HCT116 (cell line): ENCODE data around the gene FOXN3. TPM values are rescaled to one million over a fixed set of nuclear protein-coding genes. Genes with fewer than 3 reads are reported as not detected.

Experiments
- ATAC-seq: fragments of 200-7000 bp; cut with Tn5 transposase; 2 replicates; pipeline ENCODE4 v1.9.1; 2020; ENCODE audit warnings: mild to moderate bottlenecking, moderate library complexity
- BruUV-seq: library from RNA; stranded (reverse); fragments of 400-500 nt; replicated peaks from 2 replicates; lab custom pipeline; 2021; lab: Mats Ljungman, UMichigan
- CTCF ChIA-PET: fragments of 300-600 bp; sonication (Branson Sonifier 250); formaldehyde crosslinking; loops from one replicate; lab custom pipeline; 2021; ENCODE audit warnings: antibody characterized with exemption; lab: Charles Lee
- POLR2A ChIA-PET: fragments of 300-600, 350-600 bp; sonication (Branson Sonifier 250); formaldehyde crosslinking; loops from one replicate; lab custom pipeline; 2021; ENCODE audit warnings: antibody characterized with exemption; lab: Charles Lee
- RAD21 ChIA-PET, 2 experiments: fragments of 300-600 bp; sonication (Branson Sonifier 250); formaldehyde crosslinking; loops; one replicate each; lab custom pipeline; 2023; ENCODE audit warnings: low total read pairs in 2 of 2; ENCODE audit not compliant: uncharacterized antibody in 2 of 2, unreplicated experiment in 2 of 2, low non-redundant PET in 1 of 2; lab: Charles Lee
- DNase-seq: peaks from one replicate; pipeline ENCODE4 v3.0.0-alpha.2; 2010; ENCODE audit warnings: low read depth, low spot score
- H2AFZ ChIP-seq: fragments of 200-600 bp; shearing (Covaris generic), sonication (generic); 2 replicates; pipeline ENCODE4 v1.6.1; 2017; ENCODE audit warnings: low read depth, mixed run types, mixed read lengths, antibody characterized with exemption, low read length; ENCODE audit not compliant: poor library complexity, severe bottlenecking
- H3K27ac ChIP-seq: 2 replicates; pipeline ENCODE4 v1.5.1; 2012; ENCODE audit warnings: low read depth, low read length
- H3K27me3 ChIP-seq: fragments of 200-600 bp; sonication (generic); 2 replicates; pipeline ENCODE4 v1.6.1; 2016; ENCODE audit warnings: mixed run types, low read length, mixed read lengths; ENCODE audit not compliant: insufficient read depth
- H3K36me3 ChIP-seq, 2 experiments: fragments of 200-500 bp in 1 of 2; fragments of 200-600 bp in 1 of 2; sonication (Bioruptor generic) in 1 of 2; sonication (generic) in 1 of 2; 2 replicates each; pipeline versions ENCODE4 v1.5.1 to v1.6.1; 2014 to 2016; ENCODE audit warnings: low read length in 2 of 2, inconsistent platforms in 1 of 2, mixed read lengths in 1 of 2, mixed run types in 1 of 2; ENCODE audit not compliant: insufficient read depth in 2 of 2, control insufficient read depth in 1 of 2
- H3K4me1 ChIP-seq, 2 experiments: fragments of 200-600 bp in 1 of 2; sonication (generic) in 1 of 2; 2 replicates each; pipeline versions ENCODE4 v1.5.1 to v1.6.1; 2012 to 2017; ENCODE audit warnings: low read length in 2 of 2, inconsistent platforms in 1 of 2, mild to moderate bottlenecking in 1 of 2, mixed read lengths in 1 of 2, mixed run types in 1 of 2, moderate library complexity in 1 of 2; ENCODE audit not compliant: insufficient read depth in 2 of 2, control insufficient read depth in 1 of 2
- H3K4me2 ChIP-seq: fragments of 200-600 bp; sonication (generic); 2 replicates; pipeline ENCODE4 v1.6.1; 2017; ENCODE audit warnings: mixed run types, low read length, mixed read lengths
- H3K4me3 ChIP-seq, 2 experiments: fragments of 200-600 bp in 1 of 2; sonication (generic) in 1 of 2; replicated peaks in 1 of 2; 2 replicates each; pipeline ENCODE4 v1.5.1; 2011 to 2016; ENCODE audit warnings: low read length in 2 of 2, control low read depth in 1 of 2, low read depth in 1 of 2, mild to moderate bottlenecking in 1 of 2, mixed read lengths in 1 of 2, mixed run types in 1 of 2
- H3K79me2 ChIP-seq: fragments of 200-600 bp; sonication (generic); 2 replicates; pipeline ENCODE4 v1.6.1; 2017; ENCODE audit warnings: mild to moderate bottlenecking, mixed run types, low read length, moderate library complexity, mixed read lengths; ENCODE audit not compliant: insufficient read depth
- H3K9ac ChIP-seq: fragments of 200-600 bp; sonication (generic); 2 replicates; pipeline ENCODE4 v1.6.1; 2016; ENCODE audit warnings: low read length, mixed read lengths
- H3K9me2 ChIP-seq: fragments of 200-600 bp; sonication (generic), shearing (Covaris generic); 2 replicates; pipeline ENCODE4 v1.6.1; 2017; ENCODE audit warnings: mixed run types, mild to moderate bottlenecking, moderate library complexity; ENCODE audit not compliant: insufficient read depth
- H3K9me3 ChIP-seq, 2 experiments: fragments of 200-500 bp in 1 of 2; fragments of 200-600 bp in 1 of 2; sonication (Bioruptor generic) in 1 of 2; sonication (generic) in 1 of 2; 2 replicates each; pipeline ENCODE4 v1.6.1; 2014 to 2017; ENCODE audit warnings: low read length in 2 of 2, mixed read lengths in 2 of 2, inconsistent platforms in 1 of 2, low read depth in 1 of 2, mild to moderate bottlenecking in 1 of 2, mixed run types in 1 of 2, moderate library complexity in 1 of 2; ENCODE audit not compliant: control insufficient read depth in 1 of 2, insufficient read depth in 1 of 2
- H4K20me1 ChIP-seq: fragments of 200-600 bp; sonication (generic), shearing (Covaris generic); 2 replicates; pipeline ENCODE4 v1.6.1; 2017; ENCODE audit warnings: mixed run types, mild to moderate bottlenecking, moderate library complexity; ENCODE audit not compliant: insufficient read depth
- ATF3 ChIP-seq: IDR thresholded peaks from 2 replicates; pipeline ENCODE4 v1.6.1; 2012
- CBX3 ChIP-seq: IDR thresholded peaks from 2 replicates; pipeline ENCODE4 v1.6.1; 2012; ENCODE audit warnings: low read depth
- ELF1 ChIP-seq: IDR thresholded peaks from 2 replicates; pipeline ENCODE4 v1.6.1; 2012; ENCODE audit warnings: low read depth, borderline replicate concordance
- JUND ChIP-seq: IDR thresholded peaks from 2 replicates; pipeline ENCODE4 v1.6.1; 2012
- POLR2A ChIP-seq: IDR thresholded peaks from 2 replicates; pipeline ENCODE4 v1.7.0; 2011; ENCODE audit warnings: borderline replicate concordance; ENCODE audit not compliant: insufficient read depth, insufficient read length; ENCODE audit errors: extremely low read depth
- POLR2AphosphoS5 ChIP-seq: IDR thresholded peaks from 2 replicates; pipeline ENCODE4 v1.6.1; 2011; ENCODE audit warnings: mild to moderate bottlenecking, low read depth, low read length, moderate library complexity
- RAD21 ChIP-seq: IDR thresholded peaks from 2 replicates; pipeline ENCODE4 v1.6.1; 2012; ENCODE audit warnings: low read depth, mild to moderate bottlenecking
- REST ChIP-seq: IDR thresholded peaks from 2 replicates; pipeline ENCODE4 v1.6.1; 2012; ENCODE audit warnings: low read depth
- SRF ChIP-seq: IDR thresholded peaks from 2 replicates; pipeline ENCODE4 v1.6.1; 2012; ENCODE audit warnings: low read depth
- TCF7L2 ChIP-seq: IDR thresholded peaks from 2 replicates; pipeline ENCODE4 v1.7.0; 2011; ENCODE audit warnings: borderline replicate concordance, inconsistent platforms; ENCODE audit not compliant: insufficient read depth, insufficient read length; ENCODE audit errors: extremely low read depth
- YY1 ChIP-seq: IDR thresholded peaks from 2 replicates; pipeline ENCODE4 v1.6.1; 2011; ENCODE audit warnings: low read length, low read depth, moderate library complexity, mild to moderate bottlenecking; ENCODE audit not compliant: insufficient replicate concordance; ENCODE audit errors: extremely low read depth
- ZBTB33 ChIP-seq: IDR thresholded peaks from 2 replicates; pipeline ENCODE4 v1.6.1; 2011; ENCODE audit warnings: mild to moderate bottlenecking, low read length, moderate library complexity; ENCODE audit not compliant: insufficient replicate concordance; ENCODE audit errors: extremely low read depth
- ZNF274 ChIP-seq: fragments of 200-500 bp; sonication (Bioruptor generic); IDR thresholded peaks from 2 replicates; pipeline ENCODE4 v1.6.1; 2014; ENCODE audit warnings: mild to moderate bottlenecking, low read depth, low read length, inconsistent platforms
- intact Hi-C: fragments of 100-400 bp; cut with micrococcal nuclease; formaldehyde crosslinking; loops from 2 replicates; pipeline ENCODE4 v1.10.0; 2022
- total RNA-seq: library from RNA; stranded (reverse); gene quantifications from one replicate; pipeline ENCODE4 v1.2.1, GENCODE V29; 2021; ENCODE audit not compliant: unreplicated experiment

The FOXN3 gene
- total RNA-seq, 1 experiment from 2014 or later, result 20.0 TPM

GRCh38 chr14:89144066-89144465 lies 273.0 kb downstream of the FOXN3 start:
- Histone ChIP-seq H3K4me3 (no peak overlapping the region), H3K27ac (no peak overlapping the region), H3K79me2 (no peaks in the 10 kb centered on the region), H2AFZ (no peak overlapping the region), H3K36me3 (no peaks in the 10 kb centered on the region), H4K20me1 (no peaks in the 10 kb centered on the region), H3K4me1 (peaks cover 0 to 5% of the 10 kb centered on the region in 2 experiments; a peak in 2 of 4 replicates), H3K9me3 (no peaks in the 10 kb centered on the region), H3K4me2 (no peak overlapping the region), H3K9me2 (no peaks in the 10 kb centered on the region)
- CTCF ChIA-PET, result no interaction called here
- ATAC-seq (no peak), DNase-seq (no peak)
- POLR2A ChIA-PET, result no interaction called here
- BruUV-seq, result no TSS peak
- intact Hi-C loops, result no loop called here
- no peak for TF ChIP-seq CBX3
- TF ChIP-seq REST, result no peak
- no peak for TF ChIP-seq TCF7L2
- TF ChIP-seq YY1, result no peak
- TF ChIP-seq ATF3, result no peak
- no peak for TF ChIP-seq ZNF274
- TF ChIP-seq SRF, result no peak
- TF ChIP-seq JUND, result no peak
- TF ChIP-seq POLR2A, result no peak
- TF ChIP-seq ZBTB33, result no peak
- TF ChIP-seq POLR2AphosphoS5, result no peak
- TF ChIP-seq RAD21, result no peak
- TF ChIP-seq ELF1, result no peak
- TF ChIP-seq, all 23 proteins: peak for 0
- RAD21 ChIA-PET, result no interaction called here
- Histone ChIP-seq H3K9ac (no peak overlapping the region), H3K27me3 (peaks cover 8% of the 10 kb centered on the region; the same call in 1 of the 2 replicates)
